HepG2 (cell line): ENCODE data around the gene MTCH1. TPM values are rescaled to one million over a fixed set of nuclear protein-coding genes. Genes with fewer than 3 reads are reported as not detected.

Experiments used
- ATAC-seq: fragments of 200-7000 bp; cut with Tn5 transposase; 3 replicates; pipeline ENCODE4 v1.9.1; 2020; ENCODE audit warnings: mild to moderate bottlenecking, moderate library complexity
- BruUV-seq: library from RNA; stranded (reverse); fragments of 400-500 nt; replicated peaks from 2 replicates; lab custom pipeline; 2021; lab: Mats Ljungman, UMichigan
- CTCF ChIA-PET: fragments of 300-600 bp; formaldehyde crosslinking; extraction: SDS; loops from one replicate; lab custom pipeline; 2021; ENCODE audit warnings: low total read pairs, inconsistent platforms, low intra/inter-chr PET ratio; lab: Yijun Ruan, JAX
- POLR2A ChIA-PET: fragments of 350-600 bp; sonication (Branson Sonifier 250); formaldehyde crosslinking; loops from one replicate; lab custom pipeline; 2020; ENCODE audit warnings: antibody characterized with exemption, inconsistent platforms; lab: Yijun Ruan, JAX
- DNase-seq: peaks from one replicate; pipeline ENCODE4 v3.0.0-alpha.2; 2015; ENCODE audit warnings: low spot score
- FAIRE-seq: peaks from 3 replicates; lab custom pipeline; 2011; peaks lifted over from hg19 to GRCh38; lab: Jason Lieb, UNC
- H2AFZ ChIP-seq: one replicate; pipeline ENCODE4 v1.6.1; 2011; ENCODE audit warnings: low read length, inconsistent platforms
- H3K27ac ChIP-seq: fragments of 300-600 bp; 3 replicates; pipeline ENCODE4 v1.8.0; 2011; ENCODE audit warnings: mixed run types, mild to moderate bottlenecking, mixed read lengths, low read length, inconsistent platforms; ENCODE audit not compliant: insufficient read depth; ENCODE audit errors: extremely low read length
- H3K27me3 ChIP-seq, 2 experiments: fragments of 200-600 bp in 1 of 2; 2 replicates in 1 of 2; 3 replicates in 1 of 2; pipeline versions ENCODE4 v1.6.0 to v1.8.0; 2011; ENCODE audit warnings: low read length in 2 of 2, mild to moderate bottlenecking in 2 of 2, moderate library complexity in 2 of 2, inconsistent platforms in 1 of 2; ENCODE audit not compliant: insufficient read depth in 2 of 2, control insufficient read depth in 1 of 2
- H3K36me3 ChIP-seq, 2 experiments: fragments of 200-600 bp in 1 of 2; replicated peaks in 1 of 2; 2 replicates in 1 of 2; 3 replicates in 1 of 2; pipeline versions ENCODE4 v1.5.1 to v1.8.0; 2011; ENCODE audit warnings: low read length in 2 of 2, inconsistent platforms in 1 of 2; ENCODE audit not compliant: insufficient read depth in 2 of 2, control insufficient read depth in 1 of 2
- H3K4me1 ChIP-seq: 2 replicates; pipeline ENCODE4 v1.5.1; 2012; ENCODE audit warnings: low read length, inconsistent platforms; ENCODE audit not compliant: insufficient read depth
- H3K4me2 ChIP-seq: 2 replicates; pipeline ENCODE4 v1.6.0; 2011; ENCODE audit warnings: low read depth, low read length, inconsistent platforms
- H3K4me3 ChIP-seq, 3 experiments: fragments of 200-600 bp in 1 of 3; sonication (generic), shearing (Covaris generic) in 1 of 3; replicated peaks in 1 of 3; 2 replicates each; pipeline ENCODE4 v1.5.1; 2011 to 2016; ENCODE audit warnings: low read length in 3 of 3, inconsistent platforms in 2 of 3, low read depth in 2 of 3, mild to moderate bottlenecking in 2 of 3, control low read depth in 1 of 3, mixed read lengths in 1 of 3; ENCODE audit not compliant: insufficient read depth in 1 of 3
- H3K79me2 ChIP-seq: one replicate; pipeline ENCODE4 v1.6.1; 2011; ENCODE audit warnings: low read length, inconsistent platforms; ENCODE audit not compliant: insufficient read depth
- H3K9ac ChIP-seq: 2 replicates; pipeline ENCODE4 v1.6.0; 2011; ENCODE audit warnings: mild to moderate bottlenecking, low read depth, low read length, inconsistent platforms; ENCODE audit not compliant: insufficient read depth
- H3K9me3 ChIP-seq: 2 replicates; pipeline ENCODE4 v1.5.1; 2012; ENCODE audit warnings: mild to moderate bottlenecking, low read length
- H4K20me1 ChIP-seq: 2 replicates; pipeline ENCODE4 v1.6.0; 2011; ENCODE audit warnings: inconsistent platforms, mild to moderate bottlenecking, low read length, moderate library complexity; ENCODE audit not compliant: insufficient read depth
- HNRNPL ChIP-seq: fragments of 200-400 bp; formaldehyde crosslinking; IDR thresholded peaks from 2 replicates; pipeline ENCODE4 v1.6.1; 2017; ENCODE audit warnings: mild to moderate bottlenecking, low read depth, low read length
- IRF2 ChIP-seq: IDR thresholded peaks from 2 replicates; pipeline ENCODE4 v1.6.1; 2018; ENCODE audit warnings: missing genetic modification reagents, missing compliant biosample characterization
- SOX13 ChIP-seq, 3 experiments: fragments of 450-650 bp in 1 of 3; sonication (generic) in 1 of 3; formaldehyde crosslinking in 1 of 3; IDR thresholded peaks in 2 of 3; conservative IDR thresholded peaks in 1 of 3; 2 replicates each; pipeline versions ENCODE4 v1.5.0 to v1.6.1; 2016 to 2020; ENCODE audit warnings: antibody characterized with exemption in 1 of 3, mild to moderate bottlenecking in 1 of 3, missing compliant biosample characterization in 1 of 3, missing genetic modification reagents in 1 of 3, moderate library complexity in 1 of 3
- TMF1 ChIP-seq: sonication (generic); formaldehyde crosslinking; IDR thresholded peaks from 2 replicates; pipeline ENCODE4 v1.8.1; 2022; ENCODE audit warnings: low read depth, missing genetic modification reagents
- YY1 ChIP-seq: IDR thresholded peaks from 2 replicates; pipeline ENCODE4 v1.6.1; 2011; ENCODE audit warnings: low read length, low read depth, moderate library complexity, mild to moderate bottlenecking; ENCODE audit not compliant: insufficient read depth, insufficient replicate concordance
- ZBTB20 ChIP-seq: sonication (generic); formaldehyde crosslinking; IDR thresholded peaks from 2 replicates; pipeline ENCODE4 v1.8.1; 2023; ENCODE audit warnings: missing genetic modification reagents, low read depth, mild to moderate bottlenecking, borderline replicate concordance
- ZNF143 ChIP-seq: sonication (generic); formaldehyde crosslinking; IDR thresholded peaks from 2 replicates; pipeline ENCODE4 v1.4.0; 2020; ENCODE audit warnings: missing genetic modification reagents
- whole genome bisulfite sequencing: methylation state at CpG from one replicate; pipeline ENCODE4 v1.1.6; 2017; ENCODE audit warnings: low lambda C conversion rate; 5-methylcytosine and 5-hydroxymethylcytosine counted together
- in situ Hi-C: cut with HindIII; loops from 2 replicates; pipeline ENCODE4 v1.10.0; 2017; ENCODE audit warnings: low pct_unique_long_range_greater_than_20kb; ENCODE audit not compliant: extremely low pct_ligation_motif_present
- intact Hi-C: fragments of 100-400 bp; cut with micrococcal nuclease; formaldehyde crosslinking; loops from one replicate; pipeline ENCODE4 v1.10.0; 2022; ENCODE audit not compliant: unreplicated experiment
- polyA plus RNA-seq, 8 experiments: library from polyadenylated mRNA; depleted of rRNA in 3 of 8; stranded (reverse) in 7 of 8; unstranded in 1 of 8; fragments of >200 nt; fragmentation: Illumina TruSeq in 4 of 8; extraction: Trizol in 4 of 8; gene quantifications; 2 replicates each; pipeline versions ENCODE4 v1.2.1 to v1.2.3, GENCODE V29; 2011 to 2016; ENCODE audit warnings: low read depth in 4 of 8, missing spikeins in 1 of 8, mixed read lengths in 1 of 8; ENCODE audit not compliant: insufficient read depth in 1 of 8
- total RNA-seq, 5 experiments: library from RNA; depleted of rRNA; stranded (reverse); fragments of >200 nt; fragmentation: Illumina TruSeq; extraction: Trizol; gene quantifications; 2 replicates each; pipeline ENCODE4 v1.2.3, GENCODE V29; 2016; ENCODE audit warnings: low read depth in 1 of 5

Gene MTCH1
- total and polyA plus RNA-seq, 2 of the 13 experiments (the other 11 are each of a cell fraction or from before 2014, with no cell fraction given), result 86.2 to 144 TPM

- Histone ChIP-seq H3K9ac (no peak overlapping the region), H3K36me3 (no peaks in the 10 kb centered on the region), H3K27me3 (peaks cover 2 to 24% of the 10 kb centered on the region in 2 experiments), H3K4me3 (no peak overlapping the region), H3K4me2 (no peak overlapping the region), H3K4me1 (no peaks in the 10 kb centered on the region), H3K79me2 (no peaks in the 10 kb centered on the region), H2AFZ (no peak overlapping the region), H3K27ac (no peak overlapping the region), H3K9me3 (no peaks in the 10 kb centered on the region), H4K20me1 (no peaks in the 10 kb centered on the region)
- no peak for TF ChIP-seq ZBTB20 (CRISPR knock-in tag)
- no peak for TF ChIP-seq SOX13 (IDR thresholded peaks at IDR 0.05)
- peak in 1 of 2 experiments; percentile 34; a peak in 1 of 4 replicates for TF ChIP-seq SOX13 (CRISPR knock-in tag; conservative IDR thresholded peaks at IDR 0.05 in 1 of 2, IDR thresholded peaks at IDR 0.05 in 1 of 2)
- TF ChIP-seq ZNF143, result no peak
- peak; percentile 84 for TF ChIP-seq HNRNPL
- no peak for DNase-seq
- intact Hi-C loops, result no loop called here
- CTCF ChIA-PET, result no interaction called here
- no peak for FAIRE-seq
- 35% methylated on average over 12 of the region's 12 CpGs for WGBS
- in situ Hi-C loops, result no loop called here
- POLR2A ChIA-PET, result no interaction called here
- peak; percentile 43 for ATAC-seq
- BruUV-seq, result no TSS peak
Measured at GRCh38 chr6:36947570-36948351, 38.2 kb downstream of the MTCH1 start.

GRCh38 chr6:36946526-36946925 lies 39.5 kb downstream of the MTCH1 start:
- no peak overlapping the region for H3K4me2 ChIP-seq
- H3K27ac ChIP-seq, result no peak overlapping the region
- no peak for TF ChIP-seq TMF1 (CRISPR knock-in tag)
- no peak for TF ChIP-seq IRF2 (CRISPR knock-in tag)
- no peak for TF ChIP-seq YY1
- in situ Hi-C loops (no loop called here), intact Hi-C loops (no loop called here)
- CTCF ChIA-PET, result no interaction called here
- H3K9me3 ChIP-seq, result no peaks in the 10 kb centered on the region
- ATAC-seq (no peak; the same call in 2 of the 3 replicates), DNase-seq (no peak), FAIRE-seq (no peak)
- POLR2A ChIA-PET, result no interaction called here
- H3K9ac ChIP-seq, result no peak overlapping the region
- H3K4me1 ChIP-seq, result no peaks in the 10 kb centered on the region
- no peaks in the 10 kb centered on the region for H3K36me3 ChIP-seq
- no peak overlapping the region for H2AFZ ChIP-seq
- no peaks in the 10 kb centered on the region for H3K79me2 ChIP-seq
- H3K27me3 ChIP-seq, result peaks cover 2 to 24% of the 10 kb centered on the region in 2 experiments
- BruUV-seq, result no TSS peak
- H4K20me1 ChIP-seq, result no peaks in the 10 kb centered on the region
- H3K4me3 ChIP-seq, result no peak overlapping the region
- WGBS, result 23% methylated on average over 4 of the region's 4 CpGs
